Glutamatergic neuron (in vitro differentiated cells): ENCODE measurements around the gene PTTG1IP. TPM values are rescaled to one million over a fixed set of nuclear protein-coding genes. Genes with fewer than 3 reads are reported as not detected.

Source experiments
- DNase-seq: peaks from one replicate; pipeline ENCODE4 v3.0.0; 2022
- H3K27ac Mint-ChIP-seq: one replicate; pipeline ENCODE4 v1.8.0; 2020; ENCODE audit warnings: mild to moderate bottlenecking, mixed read lengths, inconsistent platforms; ENCODE audit not compliant: unreplicated experiment
- H3K27me3 Mint-ChIP-seq: one replicate; pipeline ENCODE4 v1.8.0; 2020; ENCODE audit warnings: mild to moderate bottlenecking, moderate library complexity, mixed read lengths, inconsistent platforms; ENCODE audit not compliant: unreplicated experiment
- H3K36me3 Mint-ChIP-seq: one replicate; pipeline ENCODE4 v1.8.0; 2020; ENCODE audit warnings: mild to moderate bottlenecking, mixed read lengths, inconsistent platforms; ENCODE audit not compliant: unreplicated experiment
- H3K4me1 Mint-ChIP-seq: one replicate; pipeline ENCODE4 v1.8.0; 2020; ENCODE audit warnings: mild to moderate bottlenecking, low read depth, mixed read lengths, inconsistent platforms; ENCODE audit not compliant: unreplicated experiment
- H3K4me3 Mint-ChIP-seq: one replicate; pipeline ENCODE4 v1.8.0; 2020; ENCODE audit warnings: mild to moderate bottlenecking, mixed read lengths, inconsistent platforms; ENCODE audit not compliant: unreplicated experiment
- H3K9me3 Mint-ChIP-seq: one replicate; pipeline ENCODE4 v1.8.0; 2020; ENCODE audit warnings: mild to moderate bottlenecking, moderate library complexity, mixed read lengths, inconsistent platforms; ENCODE audit not compliant: unreplicated experiment
- total RNA-seq: library from RNA; stranded (reverse); fragmentation: NEBNext Ultra II Directional; extraction: Animal tissue kit (Norgen Biotek cat#: 25700); gene quantifications from one replicate; pipeline ENCODE4 v1.2.1, GENCODE V29; 2021; ENCODE audit not compliant: unreplicated experiment
- TF ChIP-seq, protein P1 (sequence below): fragments of 200-600 bp; sonication (generic); IDR thresholded peaks from one replicate; pipeline ENCODE4 v1.5.0; 2021; ENCODE audit not compliant: partially characterized antibody, unreplicated experiment

Gene PTTG1IP
- total RNA-seq, 1 donor from 2014 or later, result 249 TPM

DNA sequence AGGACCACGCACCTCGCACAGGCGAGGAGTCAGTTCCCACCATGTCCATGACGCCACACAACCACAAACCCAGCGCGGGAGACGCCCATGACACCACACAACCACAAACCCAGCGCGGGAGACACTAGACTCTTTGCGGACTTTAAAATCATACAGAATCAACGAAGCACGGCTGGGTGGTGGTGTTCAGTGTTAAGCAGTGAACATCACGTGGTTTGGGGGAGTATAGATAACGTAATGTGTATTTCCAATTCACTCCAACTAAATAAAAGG is 19.2 kb downstream of the PTTG1IP start:
- H3K27me3 Mint-ChIP-seq, result peaks cover 10% of the 10 kb centered on the region
- no peak for DNase-seq
- H3K9me3 Mint-ChIP-seq, result peaks cover 6% of the 10 kb centered on the region
- no peaks in the 10 kb centered on the region for H3K36me3 Mint-ChIP-seq
- TF ChIP-seq, protein P1, sequence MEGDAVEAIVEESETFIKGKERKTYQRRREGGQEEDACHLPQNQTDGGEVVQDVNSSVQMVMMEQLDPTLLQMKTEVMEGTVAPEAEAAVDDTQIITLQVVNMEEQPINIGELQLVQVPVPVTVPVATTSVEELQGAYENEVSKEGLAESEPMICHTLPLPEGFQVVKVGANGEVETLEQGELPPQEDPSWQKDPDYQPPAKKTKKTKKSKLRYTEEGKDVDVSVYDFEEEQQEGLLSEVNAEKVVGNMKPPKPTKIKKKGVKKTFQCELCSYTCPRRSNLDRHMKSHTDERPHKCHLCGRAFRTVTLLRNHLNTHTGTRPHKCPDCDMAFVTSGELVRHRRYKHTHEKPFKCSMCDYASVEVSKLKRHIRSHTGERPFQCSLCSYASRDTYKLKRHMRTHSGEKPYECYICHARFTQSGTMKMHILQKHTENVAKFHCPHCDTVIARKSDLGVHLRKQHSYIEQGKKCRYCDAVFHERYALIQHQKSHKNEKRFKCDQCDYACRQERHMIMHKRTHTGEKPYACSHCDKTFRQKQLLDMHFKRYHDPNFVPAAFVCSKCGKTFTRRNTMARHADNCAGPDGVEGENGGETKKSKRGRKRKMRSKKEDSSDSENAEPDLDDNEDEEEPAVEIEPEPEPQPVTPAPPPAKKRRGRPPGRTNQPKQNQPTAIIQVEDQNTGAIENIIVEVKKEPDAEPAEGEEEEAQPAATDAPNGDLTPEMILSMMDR, result no peak
- peaks cover 25% of the 10 kb centered on the region for H3K4me1 Mint-ChIP-seq
- H3K27ac Mint-ChIP-seq, result no peak overlapping the region
- H3K4me3 Mint-ChIP-seq, result no peak overlapping the region

DNA sequence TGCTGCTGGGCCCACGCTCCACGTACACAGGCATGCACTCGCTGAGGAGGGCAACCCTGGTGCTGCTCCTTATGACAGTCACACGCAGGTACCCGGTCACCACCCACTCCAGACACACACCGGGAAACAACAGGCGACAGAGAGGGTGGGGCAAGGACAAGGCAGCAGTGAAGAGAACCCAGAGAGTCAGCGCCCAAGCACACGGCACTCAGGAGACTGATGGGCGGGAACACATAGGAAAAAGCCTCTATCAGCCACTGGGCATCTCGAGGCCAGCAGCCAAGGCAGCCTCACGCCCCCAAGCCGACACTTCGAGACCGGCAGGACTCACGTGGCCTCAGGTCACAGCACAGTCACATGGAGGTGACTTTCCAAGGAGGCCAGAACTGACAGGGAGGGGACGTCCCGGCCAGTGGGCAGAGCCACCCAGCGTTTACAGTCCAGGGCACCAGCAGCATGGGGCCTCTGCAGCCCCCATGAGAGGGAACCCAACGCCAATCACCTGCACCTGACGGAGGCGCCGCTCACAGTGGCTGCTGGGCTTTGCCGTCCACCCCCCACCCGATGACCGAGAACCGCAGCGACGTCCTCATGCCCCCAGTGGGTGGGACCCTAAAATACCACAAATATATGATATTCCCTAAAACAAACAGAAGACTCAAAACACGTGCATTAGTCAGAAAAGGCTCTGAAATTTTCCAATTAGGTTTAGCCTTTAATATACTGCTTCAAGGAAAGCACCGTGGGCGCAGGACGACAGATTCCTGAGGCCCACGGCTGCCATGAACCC is 19.7 kb downstream of the PTTG1IP start:
- H3K4me3 Mint-ChIP-seq, result no peak overlapping the region
- TF ChIP-seq, protein P1, result no peak
- peaks cover 10% of the 10 kb centered on the region for H3K27me3 Mint-ChIP-seq
- peaks cover 5% of the 10 kb centered on the region for H3K9me3 Mint-ChIP-seq
- H3K36me3 Mint-ChIP-seq, result no peaks in the 10 kb centered on the region
- peaks cover 20% of the 10 kb centered on the region for H3K4me1 Mint-ChIP-seq
- H3K27ac Mint-ChIP-seq, result peak overlapping the region; percentile 33
- DNase-seq, result no peak

GRCh38 chr21:44850905-44851657 is 22.4 kb downstream of the PTTG1IP start:
- peaks cover 11% of the 10 kb centered on the region for H3K27me3 Mint-ChIP-seq
- H3K36me3 Mint-ChIP-seq, result no peaks in the 10 kb centered on the region
- H3K9me3 Mint-ChIP-seq, result peaks cover 9% of the 10 kb centered on the region
- TF ChIP-seq, protein P1, result no peak
- no peak overlapping the region for H3K27ac Mint-ChIP-seq
- DNase-seq, result no peak
- no peak overlapping the region for H3K4me3 Mint-ChIP-seq
- H3K4me1 Mint-ChIP-seq, result peaks cover 6% of the 10 kb centered on the region

GRCh38 chr21:44850208-44850800 is 23.2 kb downstream of the PTTG1IP start:
- peaks cover 11% of the 10 kb centered on the region for H3K27me3 Mint-ChIP-seq
- no peak overlapping the region for H3K4me3 Mint-ChIP-seq
- TF ChIP-seq, protein P1, result no peak
- H3K9me3 Mint-ChIP-seq, result peaks cover 7% of the 10 kb centered on the region
- DNase-seq, result no peak
- peaks cover 4% of the 10 kb centered on the region for H3K4me1 Mint-ChIP-seq
- no peaks in the 10 kb centered on the region for H3K36me3 Mint-ChIP-seq
- no peak overlapping the region for H3K27ac Mint-ChIP-seq

DNA sequence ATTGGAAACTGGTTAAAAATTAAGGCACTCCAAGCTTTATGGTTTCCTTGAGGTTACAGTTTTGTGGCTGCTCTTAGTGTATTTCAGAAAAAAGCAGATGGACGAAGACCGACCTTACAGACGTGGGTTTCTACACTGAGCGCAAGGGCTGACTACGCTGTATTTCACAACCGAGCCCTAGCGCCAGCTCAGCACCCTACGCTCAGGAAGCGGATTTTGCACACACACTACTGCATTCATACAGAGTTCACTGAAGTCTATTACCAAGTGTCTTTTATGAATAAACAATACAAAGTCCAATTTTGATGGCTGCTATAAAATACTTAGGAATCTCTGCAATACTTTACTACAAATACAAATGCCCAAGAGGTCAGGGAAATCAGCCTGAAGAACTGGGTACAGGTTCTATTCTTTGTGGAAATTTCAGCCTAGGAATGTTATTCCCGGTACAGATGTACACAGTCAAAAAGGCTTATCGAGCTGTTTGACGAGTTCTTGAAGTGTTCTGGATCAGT is 23.8 kb downstream of the PTTG1IP start:
- Mint-ChIP-seq H3K9me3 (peaks cover 7% of the 10 kb centered on the region), H3K4me3 (no peak overlapping the region), H3K27ac (no peak overlapping the region), H3K4me1 (peaks cover 4% of the 10 kb centered on the region), H3K27me3 (peaks cover 10% of the 10 kb centered on the region), H3K36me3 (no peaks in the 10 kb centered on the region)
- TF ChIP-seq, protein P1, result no peak
- DNase-seq, result no peak
